GM23248 (cell line): ENCODE results near the gene SCN4B. TPM values are rescaled to one million over a fixed set of nuclear protein-coding genes. Genes with fewer than 3 reads are reported as not detected.

Experiments
- DNase-seq: peaks from one replicate; pipeline ENCODE4 v3.0.0-alpha.2; 2015
- H2AFZ ChIP-seq: fragments of 200-600 bp; sonication (generic); 2 replicates; pipeline ENCODE4 v1.6.1; 2016; ENCODE audit warnings: antibody characterized with exemption
- H3F3A ChIP-seq: fragments of 200-600 bp; sonication (generic); 2 replicates; pipeline ENCODE4 v1.6.1; 2016; ENCODE audit warnings: mild to moderate bottlenecking, antibody characterized with exemption, mixed run types; ENCODE audit not compliant: insufficient read depth
- H3K27ac ChIP-seq: fragments of 200-600 bp; sonication (generic); 2 replicates; pipeline ENCODE4 v1.5.1; 2016; ENCODE audit warnings: mild to moderate bottlenecking
- H3K27me3 ChIP-seq: fragments of 200-600 bp; sonication (generic); replicated peaks from 2 replicates; pipeline ENCODE4 v1.6.1; 2016; ENCODE audit warnings: mild to moderate bottlenecking; ENCODE audit not compliant: insufficient read depth
- H3K36me3 ChIP-seq: fragments of 200-600 bp; sonication (generic); 2 replicates; pipeline ENCODE4 v1.6.1; 2016; ENCODE audit warnings: low read depth, mild to moderate bottlenecking
- H3K4me1 ChIP-seq: fragments of 200-600 bp; sonication (generic); 2 replicates; pipeline ENCODE4 v1.6.1; 2016; ENCODE audit warnings: mild to moderate bottlenecking; ENCODE audit not compliant: insufficient read depth
- H3K4me2 ChIP-seq: fragments of 200-600 bp; sonication (generic); one replicate; pipeline ENCODE4 v1.6.1; 2016; ENCODE audit warnings: mild to moderate bottlenecking; ENCODE audit not compliant: unreplicated experiment
- H3K4me3 ChIP-seq: fragments of 200-600 bp; sonication (generic); 2 replicates; pipeline ENCODE4 v1.5.1; 2016; ENCODE audit warnings: mild to moderate bottlenecking
- H3K79me2 ChIP-seq: fragments of 200-600 bp; sonication (generic); 2 replicates; pipeline ENCODE4 v1.6.1; 2016; ENCODE audit warnings: mild to moderate bottlenecking; ENCODE audit not compliant: insufficient read depth
- H3K9ac ChIP-seq: fragments of 200-600 bp; sonication (generic); 2 replicates; pipeline ENCODE4 v1.6.1; 2016; ENCODE audit warnings: mild to moderate bottlenecking
- H3K9me2 ChIP-seq: fragments of 200-600 bp; sonication (generic); 2 replicates; pipeline ENCODE4 v1.6.1; 2016; ENCODE audit warnings: mixed run types, mild to moderate bottlenecking, moderate library complexity; ENCODE audit not compliant: insufficient read depth
- H3K9me3 ChIP-seq: fragments of 200-600 bp; sonication (generic); one replicate; pipeline ENCODE4 v1.6.1; 2017; ENCODE audit warnings: low read depth
- H4K20me1 ChIP-seq: fragments of 200-600 bp; sonication (generic); 2 replicates; pipeline ENCODE4 v1.6.0; 2016; ENCODE audit not compliant: insufficient read depth
- EZH2 ChIP-seq: fragments of 200-600 bp; sonication (generic); IDR thresholded peaks from 2 replicates; pipeline ENCODE4 v1.6.1; 2018; ENCODE audit warnings: antibody characterized with exemption, mild to moderate bottlenecking; ENCODE audit not compliant: insufficient read depth, poor library complexity, severe bottlenecking
- EZH2phosphoT487 ChIP-seq: fragments of 200-600 bp; sonication (generic); IDR thresholded peaks from 2 replicates; pipeline ENCODE4 v1.6.1; 2018; ENCODE audit warnings: antibody characterized with exemption, moderate library complexity, mild to moderate bottlenecking, low read depth; ENCODE audit not compliant: insufficient read depth
- WGBS, 2 experiments: methylation state at CpG; one replicate each; pipeline ENCODE4 v1.1.6; 2015 to 2017; ENCODE audit warnings: low lambda C conversion rate in 2 of 2, low coverage in 1 of 2; ENCODE audit errors: missing lambda C conversion rate in 2 of 2; 5-methylcytosine and 5-hydroxymethylcytosine counted together
- in situ Hi-C: fragments of 300-500 bp; cut with MboI; formaldehyde crosslinking; loops from 2 replicates; pipeline ENCODE4 v1.15.0; 2020
- polyA plus RNA-seq: library from polyadenylated mRNA; unstranded; fragments of >200 nt; fragmentation: Nextera tagmentation; extraction: Ambion mirVana; gene quantifications from 2 replicates; pipeline ENCODE4 v1.2.1, GENCODE V29; 2016
- total RNA-seq: library from RNA; depleted of rRNA; stranded (reverse); fragments of >200 nt; shearing (Covaris generic); gene quantifications from 2 replicates; pipeline ENCODE4 v1.2.3, GENCODE V29; 2014

Gene SCN4B
- total and polyA plus RNA-seq, 2 experiments from 2014 or later: not detected

- H3K9me2 ChIP-seq: no peaks in the 10 kb centered on the region
- peaks cover 5% of the 10 kb centered on the region; the same call in 1 of the 2 replicates for H3K27me3 ChIP-seq
- no peaks in the 10 kb centered on the region for H3K79me2 ChIP-seq
- TF ChIP-seq EZH2phosphoT487 (no peak), EZH2 (no peak)
- H4K20me1 ChIP-seq: no peaks in the 10 kb centered on the region
- H3K4me2 ChIP-seq: no peak overlapping the region
- in situ Hi-C loops: no loop called here
- H3F3A ChIP-seq: no peaks in the 10 kb centered on the region
- no peaks in the 10 kb centered on the region for H3K36me3 ChIP-seq
- no peak overlapping the region for H3K4me3 ChIP-seq
- no peak overlapping the region for H2AFZ ChIP-seq
- no peaks in the 10 kb centered on the region for H3K9me3 ChIP-seq
- DNase-seq: no peak
- no peak overlapping the region for H3K27ac ChIP-seq
- no peak overlapping the region for H3K9ac ChIP-seq
- no peaks in the 10 kb centered on the region for H3K4me1 ChIP-seq
- 59 to 63% methylated on average over 4 of the region's 4 CpGs for WGBS, 2 experiments
Measured at GRCh38 chr11:118105657-118106305, 46.8 kb downstream of the SCN4B start.

GRCh38 chr11:118104491-118104890 lies 48.1 kb downstream of the SCN4B start:
- no peak for DNase-seq
- Histone ChIP-seq H3K4me2 (no peak overlapping the region), H3K27me3 (peaks cover 11% of the 10 kb centered on the region; the same call in 1 of the 2 replicates), H3F3A (no peaks in the 10 kb centered on the region), H3K9me3 (no peaks in the 10 kb centered on the region), H2AFZ (no peak overlapping the region), H3K27ac (no peak overlapping the region), H3K4me3 (no peak overlapping the region), H4K20me1 (no peaks in the 10 kb centered on the region), H3K9me2 (no peaks in the 10 kb centered on the region), H3K36me3 (no peaks in the 10 kb centered on the region), H3K4me1 (no peaks in the 10 kb centered on the region), H3K9ac (no peak overlapping the region), H3K79me2 (no peaks in the 10 kb centered on the region)
- TF ChIP-seq EZH2phosphoT487 (no peak), EZH2 (no peak)
- WGBS, 2 experiments: 61 to 66% methylated on average over 6 of the region's 6 CpGs
- in situ Hi-C loops: no loop called here

GRCh38 chr11:118102721-118103261 lies 49.8 kb downstream of the SCN4B start:
- H3K9ac ChIP-seq: no peak overlapping the region
- DNase-seq: no peak
- peaks cover 11% of the 10 kb centered on the region; the same call in 1 of the 2 replicates for H3K27me3 ChIP-seq
- H3K4me3 ChIP-seq: no peak overlapping the region
- H3K4me1 ChIP-seq: no peaks in the 10 kb centered on the region
- no peaks in the 10 kb centered on the region for H4K20me1 ChIP-seq
- WGBS, 2 experiments: 44 to 45% methylated on average over 13 of the region's 13 CpGs
- H3K4me2 ChIP-seq: no peak overlapping the region
- H2AFZ ChIP-seq: no peak overlapping the region
- no peaks in the 10 kb centered on the region for H3K9me3 ChIP-seq
- no peak overlapping the region for H3K27ac ChIP-seq
- in situ Hi-C loops: no loop called here
- H3F3A ChIP-seq: no peaks in the 10 kb centered on the region
- no peaks in the 10 kb centered on the region for H3K79me2 ChIP-seq
- TF ChIP-seq EZH2 (no peak), EZH2phosphoT487 (no peak)
- H3K36me3 ChIP-seq: no peaks in the 10 kb centered on the region
- H3K9me2 ChIP-seq: no peaks in the 10 kb centered on the region

- Histone ChIP-seq H3K9me3 (no peaks in the 10 kb centered on the region), H3K36me3 (no peaks in the 10 kb centered on the region), H3K9me2 (no peaks in the 10 kb centered on the region), H3K4me3 (no peak overlapping the region), H2AFZ (no peak overlapping the region), H3F3A (no peaks in the 10 kb centered on the region), H3K79me2 (no peaks in the 10 kb centered on the region), H3K27ac (no peak overlapping the region), H4K20me1 (no peaks in the 10 kb centered on the region), H3K27me3 (peaks cover 12% of the 10 kb centered on the region; the same call in 1 of the 2 replicates), H3K9ac (no peak overlapping the region), H3K4me1 (no peaks in the 10 kb centered on the region), H3K4me2 (no peak overlapping the region)
- DNase-seq: no peak
- WGBS, 2 experiments: 10 to 24% methylated on average over 3 of the region's 3 CpGs
- no peak for TF ChIP-seq EZH2phosphoT487
- TF ChIP-seq EZH2: no peak
- in situ Hi-C loops: no loop called here
Measured at GRCh38 chr11:118100691-118101232, 51.9 kb downstream of the SCN4B start.
